ENCODE measurements around the gene HSPA12A.

HSPA12A gene

DNA sequence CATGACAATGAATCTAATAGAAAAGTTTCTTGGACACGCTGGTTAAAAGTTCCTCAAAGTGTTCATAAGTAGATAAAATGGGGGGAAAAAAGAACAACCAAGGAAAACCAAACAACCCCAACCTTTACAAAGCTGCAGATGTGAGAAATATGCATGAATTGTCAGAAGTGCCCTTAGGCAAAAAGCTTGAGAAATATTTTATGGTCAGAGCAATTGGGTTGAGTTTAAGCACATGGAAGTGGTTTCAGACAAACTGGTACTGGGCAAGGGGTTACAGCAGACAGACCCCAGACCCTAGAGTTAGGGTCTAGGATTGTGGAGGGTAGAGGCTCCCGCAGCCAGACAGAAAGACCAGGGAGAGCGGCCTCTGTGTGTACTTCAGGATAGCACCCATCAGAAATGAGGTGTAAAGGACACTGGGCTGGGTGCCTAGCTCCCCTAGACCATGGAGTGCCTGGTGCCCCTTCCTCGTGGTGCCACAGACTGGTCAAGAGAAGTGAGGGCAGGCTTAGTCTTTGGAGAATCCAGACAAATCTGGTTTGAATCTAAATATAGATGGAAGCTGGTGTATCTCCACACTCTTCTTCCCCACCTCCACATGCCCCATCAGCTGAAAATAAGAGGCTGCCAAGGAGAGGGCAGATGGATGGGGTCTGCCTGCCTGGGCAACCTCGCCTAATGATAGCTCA, 84.4 kb downstream of the HSPA12A start:
- DNase-seq, result no peak
- no peak overlapping the region for H3K4me3 Mint-ChIP-seq
- H3K9me3 Mint-ChIP-seq, result no peaks in the 10 kb centered on the region
- H3K36me3 Mint-ChIP-seq, result no peaks in the 10 kb centered on the region
- peaks cover 0 to 14% of the 10 kb centered on the region in 2 donors for H3K27me3 Mint-ChIP-seq
- no peak overlapping the region for H3K27ac Mint-ChIP-seq
- ATAC-seq (replicated peaks), result no peak
- H3K4me1 Mint-ChIP-seq, result no peaks in the 10 kb centered on the region

DNA sequence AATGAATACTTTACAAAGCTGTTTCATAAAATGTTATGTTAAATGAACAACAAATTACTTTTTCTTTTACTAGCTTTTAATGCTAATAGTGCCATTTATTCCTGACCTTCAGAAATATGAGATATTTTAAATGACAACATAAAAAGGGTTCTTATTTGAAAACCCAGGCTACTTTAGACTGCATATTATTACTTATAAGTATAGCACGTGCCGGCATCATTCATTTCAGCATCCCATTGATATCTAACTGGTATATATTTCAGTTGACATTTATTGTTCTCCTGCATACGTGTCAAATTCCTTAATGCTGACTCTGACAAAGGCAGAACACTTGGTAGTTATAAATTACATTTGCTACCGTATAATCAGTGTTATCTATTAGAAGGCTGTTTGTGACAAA, 86.3 kb downstream of the HSPA12A start:
- H3K27me3 Mint-ChIP-seq, result peaks cover 0 to 14% of the 10 kb centered on the region in 2 donors
- H3K36me3 Mint-ChIP-seq, result no peaks in the 10 kb centered on the region
- DNase-seq (no peak), ATAC-seq (replicated peaks) (no peak)
- H3K4me3 Mint-ChIP-seq, result no peak overlapping the region
- no peaks in the 10 kb centered on the region for H3K4me1 Mint-ChIP-seq
- H3K9me3 Mint-ChIP-seq, result peaks cover 2 to 4% of the 10 kb centered on the region in 2 donors
- no peak overlapping the region for H3K27ac Mint-ChIP-seq

DNA sequence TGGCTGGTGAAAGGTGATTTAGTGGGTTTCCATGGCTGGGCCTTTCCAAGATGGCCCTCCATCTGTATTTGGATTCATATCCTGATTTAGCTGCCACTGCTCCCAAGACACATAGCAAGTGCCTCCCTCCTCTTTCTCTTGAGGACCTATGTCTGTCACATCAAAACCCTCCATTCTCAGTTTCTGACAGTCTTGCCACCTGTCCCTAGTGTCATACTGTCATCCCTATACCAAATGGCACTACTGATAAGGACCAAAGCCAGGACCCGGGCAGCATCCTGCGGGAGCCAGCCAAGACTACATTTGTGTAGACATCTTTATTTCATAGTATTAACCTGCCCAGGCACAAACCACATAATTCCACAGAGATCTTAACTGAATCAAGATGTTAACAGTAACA, 86.8 kb downstream of the HSPA12A start:
- no peak for DNase-seq
- no peak for ATAC-seq (replicated peaks)
- Mint-ChIP-seq H3K27ac (no peak overlapping the region), H3K27me3 (peaks cover 0 to 14% of the 10 kb centered on the region in 2 donors), H3K4me3 (no peak overlapping the region), H3K4me1 (no peaks in the 10 kb centered on the region), H3K36me3 (no peaks in the 10 kb centered on the region), H3K9me3 (peaks cover 3 to 4% of the 10 kb centered on the region in 2 donors)

DNA sequence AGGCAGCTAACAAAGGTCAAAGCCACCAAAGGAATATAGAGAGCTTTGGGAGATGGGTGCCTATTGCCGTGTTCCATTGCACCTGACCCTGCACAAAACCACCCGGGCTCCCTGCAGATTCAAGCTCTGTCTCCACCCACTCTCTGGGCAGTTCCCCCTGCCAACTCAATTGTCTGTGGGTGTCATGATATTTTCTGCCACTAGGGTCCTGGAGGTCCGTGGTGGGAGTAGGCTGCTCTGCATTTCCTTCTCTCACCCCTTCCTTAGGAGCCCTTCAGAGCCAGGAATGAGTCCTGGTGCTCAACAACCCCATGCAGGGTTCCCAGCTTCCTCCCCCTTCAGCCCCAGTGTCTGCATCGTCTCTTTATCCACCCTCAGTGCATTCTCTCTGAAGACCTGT, 87.5 kb downstream of the HSPA12A start:
- peak in 1 of 2 donors; percentile 39 for ATAC-seq (replicated peaks)
- H3K4me1 Mint-ChIP-seq, result no peaks in the 10 kb centered on the region
- H3K27ac Mint-ChIP-seq, result no peak overlapping the region
- no peak for DNase-seq
- peaks cover 0 to 14% of the 10 kb centered on the region in 2 donors for H3K27me3 Mint-ChIP-seq
- peaks cover 3 to 4% of the 10 kb centered on the region in 2 donors for H3K9me3 Mint-ChIP-seq
- no peak overlapping the region for H3K4me3 Mint-ChIP-seq
- H3K36me3 Mint-ChIP-seq, result no peaks in the 10 kb centered on the region

DNA sequence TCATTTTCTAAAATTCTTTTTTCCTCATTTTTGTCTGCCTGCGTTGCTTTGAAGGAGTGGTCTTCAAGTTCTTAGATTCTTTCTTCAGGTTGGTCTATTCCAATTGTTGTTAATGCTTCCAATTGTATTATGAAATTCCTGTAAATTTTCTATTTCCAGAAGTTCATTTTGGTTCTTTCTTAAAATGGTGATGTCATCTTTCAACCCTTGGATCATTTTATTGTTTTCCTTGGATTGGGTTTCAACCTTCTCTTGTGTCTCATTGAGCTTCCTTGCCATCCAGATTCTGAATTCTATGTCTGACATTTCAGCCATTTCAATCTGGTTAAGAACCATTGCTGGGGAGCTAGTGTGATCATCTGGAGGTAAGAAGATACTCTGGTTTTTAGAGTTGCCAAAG, 88.5 kb downstream of the HSPA12A start:
- H3K4me1 Mint-ChIP-seq, result no peaks in the 10 kb centered on the region
- no peak overlapping the region for H3K4me3 Mint-ChIP-seq
- ATAC-seq (replicated peaks), result no peak
- no peak for DNase-seq
- peaks cover 0 to 14% of the 10 kb centered on the region in 2 donors for H3K27me3 Mint-ChIP-seq
- H3K9me3 Mint-ChIP-seq, result peaks cover 7 to 11% of the 10 kb centered on the region in 2 donors
- H3K27ac Mint-ChIP-seq, result no peak overlapping the region
- H3K36me3 Mint-ChIP-seq, result no peaks in the 10 kb centered on the region

DNA sequence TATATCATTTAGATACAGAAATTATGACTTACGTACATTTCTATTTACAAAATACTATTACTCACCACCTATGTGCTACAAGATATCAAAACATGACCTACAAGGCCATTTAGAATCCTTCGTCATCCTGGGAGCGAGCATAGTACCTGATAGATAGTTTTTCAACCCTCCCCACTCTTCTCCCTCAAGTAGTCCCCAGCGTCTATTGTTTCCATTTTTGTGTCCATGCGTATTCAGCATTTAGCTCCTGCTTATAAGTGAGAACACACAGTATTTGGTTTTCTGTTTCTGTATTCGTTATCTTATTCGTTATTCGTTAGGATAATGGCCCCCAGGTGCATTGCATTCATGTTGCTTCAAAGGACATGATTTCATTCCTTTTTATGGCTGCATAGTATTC, 93.5 kb downstream of the HSPA12A start:
- H3K36me3 Mint-ChIP-seq, result no peaks in the 10 kb centered on the region
- H3K4me1 Mint-ChIP-seq, result no peaks in the 10 kb centered on the region
- H3K27ac Mint-ChIP-seq, result no peak overlapping the region
- H3K27me3 Mint-ChIP-seq, result peaks cover 0 to 3% of the 10 kb centered on the region in 2 donors
- peaks cover 9 to 12% of the 10 kb centered on the region in 2 donors for H3K9me3 Mint-ChIP-seq
- no peak for DNase-seq
- no peak overlapping the region for H3K4me3 Mint-ChIP-seq
- no peak for ATAC-seq (replicated peaks)

DNA sequence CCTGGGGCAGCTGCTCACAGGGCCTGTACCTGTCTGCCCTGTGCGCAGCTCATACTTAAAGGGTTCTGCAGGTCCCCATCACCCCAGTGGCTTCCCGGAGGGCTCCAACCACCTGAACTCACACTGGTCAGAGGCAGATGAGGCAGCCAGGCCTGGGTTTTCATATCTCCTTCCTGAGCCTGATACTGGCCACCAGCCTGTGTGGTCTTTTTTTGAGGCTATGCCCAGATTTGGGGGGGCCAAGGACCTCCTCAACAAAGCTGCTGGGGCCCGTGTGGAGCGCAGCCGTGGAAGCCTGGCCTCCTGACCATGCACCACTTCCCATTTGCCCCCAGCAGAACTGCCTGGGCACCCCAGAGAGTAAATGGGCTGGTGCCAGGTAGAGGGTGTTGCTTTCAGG, 95.9 kb downstream of the HSPA12A start:
- peaks cover 0 to 4% of the 10 kb centered on the region in 2 donors for H3K27me3 Mint-ChIP-seq
- H3K4me3 Mint-ChIP-seq, result no peak overlapping the region
- no peaks in the 10 kb centered on the region for H3K36me3 Mint-ChIP-seq
- ATAC-seq (replicated peaks) (no peak), DNase-seq (no peak)
- H3K4me1 Mint-ChIP-seq, result no peaks in the 10 kb centered on the region
- peaks cover 10 to 12% of the 10 kb centered on the region in 2 donors for H3K9me3 Mint-ChIP-seq
- no peak overlapping the region for H3K27ac Mint-ChIP-seq

DNA sequence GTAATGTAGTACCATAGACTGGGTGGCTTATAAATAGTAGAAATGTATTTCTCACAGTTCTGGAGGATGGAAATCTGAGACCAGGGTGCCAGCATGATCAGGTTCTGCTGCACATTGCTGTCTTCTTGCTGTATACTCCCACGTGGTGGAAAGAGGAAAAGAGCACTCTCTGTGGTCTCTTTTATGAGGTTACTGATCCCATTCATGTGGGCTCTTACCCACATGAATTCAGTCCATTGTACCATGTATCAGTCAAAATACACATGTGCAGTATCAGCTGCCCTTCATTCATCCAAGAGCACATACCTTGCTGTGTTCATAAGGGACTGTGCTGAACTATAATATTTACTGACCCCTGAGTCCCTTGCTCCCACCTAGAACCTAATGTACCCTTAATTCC, 104.5 kb downstream of the HSPA12A start:
- Mint-ChIP-seq H3K27me3 (peaks cover 5 to 9% of the 10 kb centered on the region in 2 donors), H3K9me3 (peaks cover 8 to 11% of the 10 kb centered on the region in 2 donors), H3K4me1 (no peaks in the 10 kb centered on the region), H3K4me3 (no peak overlapping the region), H3K27ac (no peak overlapping the region), H3K36me3 (no peaks in the 10 kb centered on the region)
- DNase-seq (no peak), ATAC-seq (replicated peaks) (peak; percentile 65 to 66)

DNA sequence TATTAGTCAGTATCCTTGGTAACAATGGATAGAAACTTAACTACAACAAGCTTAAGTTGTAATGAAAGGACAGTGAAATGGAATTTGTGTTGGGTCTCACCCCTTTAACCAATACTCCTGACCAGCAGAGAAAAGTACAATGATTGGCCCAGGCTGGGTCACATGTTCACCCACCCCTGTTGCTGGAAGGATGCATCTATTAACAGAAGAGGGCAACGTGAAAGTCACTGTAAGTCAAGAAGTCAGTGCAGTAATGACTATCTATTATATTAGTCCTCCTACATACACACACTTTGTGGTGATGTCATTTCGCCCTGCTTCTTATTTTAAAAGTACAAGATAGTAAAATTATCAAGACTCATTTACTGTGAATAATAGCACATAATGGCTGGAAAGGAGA, 105.4 kb downstream of the HSPA12A start:
- Mint-ChIP-seq H3K27ac (no peak overlapping the region), H3K27me3 (peaks cover 5% of the 10 kb centered on the region in 2 donors), H3K4me3 (no peak overlapping the region), H3K9me3 (peaks cover 5 to 11% of the 10 kb centered on the region in 2 donors), H3K36me3 (no peaks in the 10 kb centered on the region), H3K4me1 (no peaks in the 10 kb centered on the region)
- DNase-seq (no peak), ATAC-seq (replicated peaks) (no peak)

DNA sequence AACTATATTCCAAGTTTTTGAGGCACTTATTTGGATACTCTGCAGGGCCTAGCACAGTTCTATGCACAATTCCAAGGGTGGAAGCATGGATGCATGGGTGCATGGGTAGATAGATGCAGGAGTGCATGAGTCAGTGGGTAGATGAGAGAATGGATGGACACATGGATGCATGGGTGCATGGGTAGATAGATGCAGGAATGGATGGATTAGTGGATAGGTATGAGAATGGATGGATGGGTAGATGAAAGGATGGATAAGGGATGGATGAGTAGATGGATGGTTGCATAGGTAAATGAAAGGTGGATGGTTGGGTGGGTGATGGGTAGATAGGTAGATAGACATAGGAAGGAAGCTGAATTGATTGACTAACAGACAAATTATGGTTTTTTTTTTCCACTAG, 106.0 kb downstream of the HSPA12A start:
- H3K27me3 Mint-ChIP-seq, result peaks cover 5% of the 10 kb centered on the region in 2 donors
- no peak overlapping the region for H3K27ac Mint-ChIP-seq
- no peaks in the 10 kb centered on the region for H3K36me3 Mint-ChIP-seq
- H3K9me3 Mint-ChIP-seq, result peaks cover 5 to 11% of the 10 kb centered on the region in 2 donors
- ATAC-seq (replicated peaks) (no peak), DNase-seq (no peak)
- no peaks in the 10 kb centered on the region for H3K4me1 Mint-ChIP-seq
- no peak overlapping the region for H3K4me3 Mint-ChIP-seq

DNA sequence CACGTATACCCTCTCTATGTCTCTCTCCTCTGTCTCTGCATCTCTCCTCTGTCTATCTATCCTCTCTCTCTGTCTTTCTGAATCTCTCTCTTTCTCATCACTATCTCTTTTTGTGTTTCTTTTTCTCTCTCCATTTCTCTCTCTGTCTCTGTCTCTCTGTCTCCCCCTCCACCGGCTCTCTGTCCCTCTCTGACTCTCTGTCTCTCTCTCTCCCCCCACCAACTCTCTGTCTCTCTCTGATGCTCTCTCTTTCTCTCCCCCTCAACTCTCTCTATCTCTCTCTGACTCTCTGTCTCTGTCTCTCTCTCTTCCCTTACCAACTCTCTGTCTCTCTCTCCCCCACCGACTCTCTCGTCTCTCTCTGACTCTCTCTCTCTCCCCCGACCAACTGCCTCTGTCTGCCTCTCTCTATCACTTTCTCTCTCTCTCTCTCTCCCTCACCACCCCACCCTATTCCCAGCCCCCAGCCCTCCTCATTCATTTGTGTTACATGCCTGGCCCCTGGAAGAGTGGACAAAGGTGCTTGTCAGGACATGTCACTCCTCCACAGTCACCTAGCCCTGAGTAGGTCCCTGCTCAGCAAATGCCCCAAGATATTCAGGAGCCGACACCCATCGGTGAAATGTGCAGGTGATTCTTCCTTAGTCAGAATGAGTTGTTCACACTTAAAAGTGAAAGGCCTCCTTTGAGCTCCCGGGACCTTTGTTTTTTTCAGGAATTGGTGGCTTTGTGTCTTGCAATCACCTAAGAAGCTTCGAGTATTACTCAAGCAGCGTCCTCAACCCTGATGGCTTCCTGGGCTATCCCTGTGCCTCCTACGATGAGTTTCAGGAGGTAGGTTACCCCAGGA, 108.0 kb downstream of the HSPA12A start:
- Mint-ChIP-seq H3K27ac (no peak overlapping the region), H3K27me3 (peaks cover 5 to 11% of the 10 kb centered on the region in 2 donors), H3K36me3 (no peaks in the 10 kb centered on the region), H3K9me3 (peaks cover 5% of the 10 kb centered on the region in 2 donors), H3K4me3 (no peak overlapping the region), H3K4me1 (no peaks in the 10 kb centered on the region)
- DNase-seq (no peak), ATAC-seq (replicated peaks) (no peak)

DNA sequence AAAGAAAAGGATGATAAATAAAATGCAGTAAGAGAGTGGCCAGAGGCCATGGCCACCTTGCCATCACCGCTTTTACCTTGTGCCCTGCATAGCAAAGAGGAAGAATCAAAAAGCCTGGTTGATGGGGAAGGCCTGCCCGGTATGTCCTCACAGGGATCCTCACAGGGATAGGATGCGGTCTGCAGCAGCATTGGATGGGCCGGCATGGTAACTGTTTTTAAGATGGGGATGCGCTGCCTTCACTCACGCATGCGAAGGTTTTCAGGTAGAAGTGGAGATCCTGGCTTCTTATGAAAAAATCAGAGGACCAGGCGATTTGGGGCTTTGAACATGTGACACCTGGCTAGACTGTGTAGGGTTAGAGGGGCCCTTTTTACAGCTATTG, 109.2 kb downstream of the HSPA12A start:
- ATAC-seq (replicated peaks) (no peak), DNase-seq (no peak)
- Mint-ChIP-seq H3K27me3 (peaks cover 6 to 16% of the 10 kb centered on the region in 2 donors), H3K36me3 (no peaks in the 10 kb centered on the region), H3K27ac (no peak overlapping the region), H3K9me3 (peaks cover 5% of the 10 kb centered on the region in 2 donors), H3K4me1 (no peaks in the 10 kb centered on the region), H3K4me3 (no peak overlapping the region)

DNA sequence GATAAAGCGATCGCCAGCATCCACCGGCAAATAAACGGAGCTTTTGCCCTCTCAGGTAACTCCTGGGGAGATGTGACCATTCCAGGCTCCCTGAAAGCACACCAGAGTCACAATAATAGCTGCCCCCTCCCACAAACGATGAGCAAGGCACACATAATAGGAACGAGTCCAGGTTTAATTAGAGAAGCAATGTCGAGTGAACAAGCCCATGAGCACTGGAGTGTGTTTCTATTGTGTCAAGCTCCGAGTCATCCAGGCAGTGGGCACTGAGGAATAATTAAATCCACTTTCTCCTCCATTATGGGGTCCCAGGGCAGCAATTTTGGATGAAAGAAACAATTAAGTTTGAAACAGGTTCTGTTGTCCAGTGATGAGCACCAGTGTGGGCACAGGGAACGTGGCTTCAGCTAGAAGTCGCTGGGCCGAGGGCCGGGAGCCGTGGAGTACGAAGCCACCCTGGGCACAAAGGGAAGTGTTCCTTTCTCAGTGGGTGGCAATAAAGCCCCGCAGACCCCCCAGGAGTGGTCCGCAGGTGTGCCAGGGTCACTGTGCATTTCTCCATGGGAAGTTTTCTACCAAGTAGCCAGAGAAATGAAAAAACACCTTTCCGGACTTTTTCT, 109.7 kb downstream of the HSPA12A start:
- H3K4me1 Mint-ChIP-seq, result no peaks in the 10 kb centered on the region
- no peak overlapping the region for H3K27ac Mint-ChIP-seq
- H3K36me3 Mint-ChIP-seq, result no peaks in the 10 kb centered on the region
- DNase-seq (no peak), ATAC-seq (replicated peaks) (no peak)
- peaks cover 9 to 16% of the 10 kb centered on the region in 2 donors for H3K27me3 Mint-ChIP-seq
- no peak overlapping the region for H3K4me3 Mint-ChIP-seq
- H3K9me3 Mint-ChIP-seq, result peaks cover 5% of the 10 kb centered on the region in 2 donors

DNA sequence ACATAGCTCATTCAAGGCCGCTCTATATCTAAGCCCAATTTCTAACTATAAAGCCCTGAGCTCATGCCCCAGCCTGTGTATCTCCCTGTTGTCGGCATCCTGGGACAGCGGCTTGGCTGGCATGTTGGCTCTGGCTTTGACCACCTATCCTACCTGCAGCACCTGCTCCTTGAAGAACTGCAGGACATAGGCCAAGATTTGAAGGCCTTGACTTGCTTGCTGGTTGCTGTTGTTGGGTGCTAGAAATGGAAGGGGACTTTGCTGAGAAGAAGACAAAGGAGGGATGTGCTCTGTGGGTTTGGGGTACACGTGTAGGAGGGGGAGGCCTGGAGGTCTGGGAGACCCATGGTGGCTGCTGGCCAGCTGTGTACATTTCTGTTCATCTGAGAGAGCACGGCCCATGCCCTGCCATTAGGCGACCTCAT, 110.5 kb downstream of the HSPA12A start:
- H3K36me3 Mint-ChIP-seq, result no peaks in the 10 kb centered on the region
- H3K9me3 Mint-ChIP-seq, result peaks cover 5% of the 10 kb centered on the region in 2 donors
- ATAC-seq (replicated peaks), result no peak

More for the DNA sequence above, 110.5 kb downstream of the HSPA12A start:
- no peak for DNase-seq
- no peak overlapping the region for H3K4me3 Mint-ChIP-seq
- H3K4me1 Mint-ChIP-seq, result no peaks in the 10 kb centered on the region
- H3K27ac Mint-ChIP-seq, result no peak overlapping the region
- peaks cover 13 to 22% of the 10 kb centered on the region in 2 donors for H3K27me3 Mint-ChIP-seq
